ENCODE results near the gene SERAC1.

SERAC1 gene

DNA sequence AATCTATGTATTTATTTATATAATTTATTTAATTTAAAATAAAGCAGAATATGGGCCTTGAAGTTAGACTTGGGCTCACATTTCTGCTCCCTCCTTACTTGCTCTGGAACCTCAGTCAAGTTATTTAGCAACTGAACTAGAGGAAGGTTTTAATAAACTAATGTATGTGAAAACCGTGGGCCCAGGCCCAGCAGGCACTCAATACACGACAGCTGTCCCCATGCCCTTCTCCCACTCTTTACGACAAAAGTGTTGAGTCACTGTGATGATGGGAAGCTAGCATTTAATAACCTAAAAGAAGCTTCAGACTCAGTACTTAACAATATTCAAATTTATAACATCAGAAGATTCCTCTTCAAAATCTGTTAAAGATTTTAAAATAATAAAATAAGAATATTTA lies 46.7 kb downstream of the SERAC1 start:
- DNase-seq (ENCODE audit: low read depth): no peak

DNA sequence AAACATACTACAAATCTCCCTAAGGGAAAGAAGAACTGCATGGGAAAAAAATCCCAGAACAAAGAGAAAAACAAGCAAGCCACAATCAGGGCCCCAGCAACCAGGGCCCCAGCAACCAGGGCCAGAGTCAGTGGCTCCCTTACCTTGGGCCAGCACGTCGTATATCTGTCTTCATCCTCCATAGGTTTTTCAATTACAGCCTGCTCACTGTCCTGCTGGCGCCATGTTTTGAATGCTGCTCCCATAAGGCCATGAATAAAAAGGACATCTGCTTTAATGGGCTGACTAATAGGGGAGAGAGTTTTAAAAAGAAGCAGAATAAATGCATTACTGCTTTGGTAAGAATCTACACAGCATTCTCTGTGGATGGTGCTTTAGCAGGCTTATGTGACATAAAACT lies 49.2 kb downstream of the SERAC1 start:
- DNase-seq (ENCODE audit: low read depth): no peak

DNA sequence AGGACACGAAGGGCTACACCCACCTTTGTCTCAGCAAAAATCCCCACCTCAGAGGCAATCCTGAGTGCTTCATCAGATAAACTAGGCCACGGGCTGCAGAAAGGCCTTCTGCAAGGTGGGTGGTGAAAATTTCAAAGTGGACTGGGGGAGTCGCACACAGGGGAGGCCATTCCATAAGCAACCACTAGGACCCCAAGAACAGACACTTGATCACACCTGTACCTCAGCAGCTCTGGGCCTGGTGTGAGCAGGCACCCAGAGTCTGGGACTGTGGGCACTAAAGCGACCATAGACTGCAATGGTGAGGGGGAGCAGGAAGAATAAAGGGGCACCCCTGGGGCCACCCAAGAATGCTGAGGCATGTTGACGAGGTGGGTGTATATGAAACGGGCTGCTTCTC lies 52.6 kb downstream of the SERAC1 start:
- DNase-seq (ENCODE audit: low read depth): no peak

DNA sequence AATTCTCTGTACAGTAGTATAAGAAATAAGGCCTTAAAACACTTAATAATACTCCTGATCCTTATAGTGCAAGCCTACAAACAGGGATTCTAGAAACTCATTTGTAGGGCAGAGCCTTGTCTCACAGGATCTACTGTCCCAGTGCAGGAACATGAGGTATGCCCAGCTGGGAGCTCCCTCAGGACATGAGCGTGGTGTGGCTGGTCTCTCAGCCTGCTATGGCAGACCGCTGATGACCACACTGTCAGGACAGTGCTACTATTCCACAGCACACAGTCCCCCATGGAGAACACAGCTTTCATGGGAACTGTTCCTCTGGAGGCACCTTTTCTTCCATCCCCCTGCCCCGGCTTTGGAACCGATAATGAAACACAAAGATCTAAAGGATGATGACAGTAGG lies 53.0 kb downstream of the SERAC1 start:
- no peak for DNase-seq (ENCODE audit: low read depth)

DNA sequence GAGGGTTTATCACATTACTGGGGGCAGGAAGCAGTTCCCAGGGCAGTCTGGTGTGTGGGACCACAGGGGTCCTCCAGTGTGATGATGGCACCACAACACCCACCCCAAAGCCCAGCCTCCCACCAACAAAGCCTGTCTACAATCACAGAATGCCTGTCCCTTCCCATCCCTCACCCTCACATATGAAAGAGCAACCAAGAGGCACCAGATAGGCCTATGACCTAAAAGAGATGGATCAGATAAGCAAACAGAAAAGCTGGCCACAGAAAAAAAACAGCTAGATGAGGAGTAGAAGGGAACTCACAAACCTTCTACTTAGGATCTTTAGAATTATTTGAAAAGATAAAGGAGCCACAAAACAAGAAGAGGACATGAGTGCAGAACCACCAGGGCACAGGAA lies 54.3 kb downstream of the SERAC1 start:
- no peak for DNase-seq (ENCODE audit: low read depth)

DNA sequence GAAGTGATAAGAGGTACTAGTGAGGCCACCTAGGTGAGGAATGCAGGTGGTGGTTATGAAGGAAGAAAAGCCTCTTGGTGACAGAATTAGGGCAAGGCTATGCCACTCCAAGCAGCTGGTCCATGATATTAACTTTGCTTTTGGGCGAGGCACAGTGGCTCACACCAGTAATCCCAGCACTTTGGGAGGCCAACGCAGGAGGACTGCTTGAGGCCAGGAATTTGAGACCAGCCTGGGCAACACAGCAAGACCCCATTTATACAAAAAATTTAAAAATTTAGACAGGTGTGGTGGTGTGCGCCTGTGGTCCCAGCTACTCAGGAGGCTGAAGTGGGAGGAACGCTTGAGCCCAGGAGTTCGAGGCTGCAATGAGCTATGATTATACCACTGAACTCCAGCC lies 56.1 kb downstream of the SERAC1 start:
- DNase-seq (ENCODE audit: low read depth): no peak

DNA sequence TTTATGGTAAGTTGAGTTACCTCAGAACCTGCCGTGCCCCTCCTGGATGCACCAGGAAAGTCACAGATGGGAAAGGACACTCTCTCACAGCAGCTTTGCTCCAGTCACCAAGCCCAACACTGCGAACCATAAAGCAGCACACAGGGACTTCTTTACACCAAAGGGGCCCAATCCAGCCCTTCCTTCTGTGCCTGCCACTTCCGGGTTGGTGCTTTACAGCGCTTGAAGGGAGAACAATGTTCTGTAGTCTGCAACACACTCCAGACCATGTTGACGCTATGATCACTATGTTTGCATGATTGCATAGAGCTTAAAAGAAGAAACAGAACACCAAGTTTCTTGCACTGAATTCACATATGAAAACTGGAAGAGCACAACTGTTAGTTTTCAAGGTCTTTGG lies 57.1 kb downstream of the SERAC1 start:
- DNase-seq (ENCODE audit: low read depth): no peak

DNA sequence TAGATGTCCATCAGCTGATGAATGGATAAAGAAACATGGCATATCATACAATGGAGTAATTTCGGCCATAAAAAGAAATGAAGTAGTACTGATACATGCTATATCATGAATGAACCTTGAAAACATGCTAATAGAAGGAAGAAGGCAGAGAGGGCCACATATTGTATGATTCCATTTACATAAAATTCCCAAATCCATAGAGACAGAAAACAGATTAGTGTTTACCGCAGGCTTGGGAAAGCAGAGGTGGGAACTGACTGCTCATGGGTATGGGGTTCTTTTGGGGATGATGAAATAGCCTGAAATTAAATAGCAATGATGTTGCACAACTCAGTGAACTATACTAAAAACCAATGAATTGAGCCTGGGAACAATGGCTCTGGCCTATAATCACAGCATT lies 58.3 kb downstream of the SERAC1 start:
- DNase-seq (ENCODE audit: low read depth): peak; percentile 22

DNA sequence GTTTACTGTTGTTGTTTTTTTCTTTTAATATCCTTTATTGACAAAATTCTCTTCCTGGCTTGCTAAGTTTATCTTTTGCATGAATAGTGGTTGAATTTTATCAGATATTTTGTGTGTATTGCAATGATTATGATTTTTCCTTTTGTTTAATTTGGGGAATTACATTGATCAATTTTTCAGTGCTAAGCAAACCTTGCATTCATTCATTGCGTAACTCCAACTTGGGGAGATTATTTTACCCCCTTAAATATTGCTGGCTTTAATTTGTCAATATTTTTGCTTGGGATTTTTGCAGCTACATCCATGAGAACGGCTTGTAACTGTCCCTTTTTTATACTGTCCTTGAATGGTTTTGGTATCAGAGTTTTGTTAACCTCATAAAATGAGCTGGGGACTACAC lies 63.4 kb downstream of the SERAC1 start:
- no peak for DNase-seq (ENCODE audit: low read depth)

DNA sequence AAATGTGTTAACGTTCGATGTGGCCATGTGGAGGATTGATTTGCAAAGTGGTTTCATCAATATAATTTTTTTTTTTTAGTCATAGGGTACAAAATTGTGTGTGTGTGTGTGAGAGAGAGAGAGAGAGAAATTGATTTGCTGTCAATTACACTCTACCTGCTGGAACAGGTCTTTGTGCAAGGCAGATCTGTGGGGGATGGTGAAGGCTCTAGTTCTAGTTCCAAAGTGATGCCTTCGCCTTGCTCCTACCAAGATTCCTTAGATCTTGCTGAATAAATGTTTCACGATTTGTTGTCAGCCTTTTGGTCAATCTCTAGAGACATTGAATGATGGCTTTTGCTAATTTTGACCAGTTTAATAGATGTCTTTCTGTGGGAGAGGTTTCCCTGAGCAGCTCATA lies 64.8 kb downstream of the SERAC1 start:
- DNase-seq (ENCODE audit: low read depth): no peak

DNA sequence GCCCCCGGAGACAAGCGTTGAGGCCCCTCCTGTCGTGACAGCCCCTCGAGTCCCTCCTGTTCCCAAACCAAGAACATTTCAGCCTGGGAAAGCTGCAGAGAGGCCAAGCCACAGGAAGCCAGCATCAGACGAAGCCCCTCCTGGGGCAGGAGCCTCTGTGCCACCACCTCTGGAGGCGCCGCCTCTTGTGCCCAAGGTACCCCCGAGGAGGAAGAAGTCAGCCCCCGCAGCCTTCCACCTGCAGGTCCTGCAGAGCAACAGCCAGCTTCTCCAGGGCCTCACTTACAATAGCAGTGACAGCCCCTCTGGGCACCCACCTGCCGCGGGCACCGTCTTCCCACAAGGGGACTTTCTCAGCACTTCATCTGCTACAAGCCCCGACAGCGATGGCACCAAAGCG lies 72.4 kb downstream of the SERAC1 start:
- no peak for DNase-seq (ENCODE audit: low read depth)

DNA sequence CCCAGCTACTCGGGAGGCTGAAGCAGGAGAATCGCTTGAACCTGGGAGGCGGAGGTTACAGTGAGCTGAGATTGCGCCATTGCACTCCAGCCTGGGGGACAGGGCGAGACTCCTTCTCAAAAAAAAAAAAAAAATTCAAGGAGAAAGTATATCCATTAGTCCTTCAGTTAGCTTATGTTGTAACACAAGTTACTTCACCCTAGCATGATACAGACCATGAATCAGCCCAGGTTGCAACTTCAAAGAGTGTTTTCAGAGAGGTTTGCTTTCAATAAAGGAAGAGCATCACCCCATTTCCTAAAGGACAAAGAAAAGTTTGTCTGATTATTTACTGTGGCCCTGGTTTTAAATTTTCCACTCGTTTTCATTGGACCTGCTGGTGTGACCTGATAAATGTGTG lies 73.0 kb downstream of the SERAC1 start:
- DNase-seq (ENCODE audit: low read depth): no peak

DNA sequence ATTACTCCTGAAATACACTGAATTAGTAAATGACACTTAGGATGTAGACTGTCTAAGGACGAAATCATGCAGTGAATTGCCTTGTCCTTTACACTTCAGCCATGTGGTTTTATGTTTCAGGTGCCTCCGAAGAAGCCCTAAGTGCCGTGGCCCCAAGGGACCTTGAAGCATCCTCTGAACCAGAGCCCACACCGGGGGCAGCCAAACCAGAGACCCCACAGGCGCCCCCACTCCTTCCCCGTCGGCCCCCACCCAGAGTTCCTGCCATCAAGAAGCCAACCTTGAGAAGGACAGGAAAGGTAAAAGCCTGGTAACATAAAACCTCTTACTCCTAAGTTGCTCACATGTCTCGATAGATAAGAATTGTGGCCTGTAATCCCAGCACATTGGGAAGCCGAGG lies 75.3 kb downstream of the SERAC1 start:
- DNase-seq (ENCODE audit: low read depth): no peak

DNA sequence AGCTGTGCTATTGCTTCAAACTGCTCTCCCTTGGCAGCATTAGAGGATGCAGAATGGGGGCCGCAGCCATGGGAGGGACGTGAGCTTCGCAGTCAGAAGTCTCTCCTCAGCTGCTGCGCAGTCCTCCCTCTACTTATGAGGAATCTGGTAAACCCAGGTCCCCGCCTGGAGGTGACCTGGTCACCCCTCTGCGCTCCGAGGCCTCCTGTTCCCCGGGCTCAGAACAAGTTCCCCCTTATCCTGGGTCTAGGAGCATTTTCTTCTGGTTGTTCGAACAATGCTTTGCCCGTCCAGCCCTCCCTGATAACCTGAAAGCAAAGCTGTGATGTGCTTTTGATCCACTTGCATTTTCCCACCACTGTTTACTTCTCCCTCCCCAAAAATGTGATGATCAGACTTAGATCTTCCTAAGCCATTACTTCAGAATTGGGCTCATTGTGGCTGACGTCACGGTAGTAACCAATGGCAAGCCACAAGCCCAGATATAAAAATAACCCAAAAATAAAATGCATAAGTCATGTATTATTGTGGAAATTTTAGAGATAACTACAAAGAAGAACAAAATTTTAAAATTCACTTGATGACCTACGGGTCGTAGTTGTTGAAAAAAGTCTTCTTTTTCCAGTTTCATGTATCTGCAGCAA lies 80.7 kb downstream of the SERAC1 start:
- no peak for DNase-seq (ENCODE audit: low read depth)

DNA sequence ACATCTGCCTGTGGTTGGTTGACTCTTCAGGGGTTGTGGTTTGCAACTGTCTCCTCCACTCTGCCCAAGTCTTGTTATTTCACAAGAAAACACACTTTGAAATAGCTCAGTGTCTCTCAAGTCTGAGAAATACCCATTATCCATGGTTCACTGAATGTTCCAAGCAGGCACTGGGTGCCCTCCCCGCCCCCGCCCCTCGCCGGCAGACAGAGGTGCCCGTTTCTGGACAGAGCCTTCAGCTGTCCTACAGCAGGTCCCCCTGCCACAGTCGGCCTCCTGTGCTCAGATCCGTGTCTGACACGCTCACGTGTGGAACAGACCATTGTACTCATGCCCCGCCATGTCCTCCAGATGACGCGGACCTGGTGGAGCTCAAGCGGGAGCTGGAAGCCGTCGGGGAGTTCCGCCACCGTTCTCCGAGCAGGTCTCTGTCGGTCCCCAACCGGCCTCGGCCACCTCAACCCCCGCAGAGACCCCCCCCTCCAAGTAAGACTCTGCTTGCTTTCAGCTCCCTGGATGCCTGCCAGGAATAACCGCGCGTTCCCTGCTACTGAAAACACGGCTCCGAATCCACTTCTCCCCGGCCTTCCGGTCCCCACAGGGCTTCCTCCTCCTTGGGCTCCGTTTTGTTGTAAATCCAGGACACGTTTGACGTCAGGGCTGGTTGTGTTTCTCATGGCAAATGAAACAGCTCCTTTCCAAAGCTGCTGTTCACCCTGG lies 81.4 kb downstream of the SERAC1 start:
- peak; percentile 82 for DNase-seq (ENCODE audit: low read depth)

DNA sequence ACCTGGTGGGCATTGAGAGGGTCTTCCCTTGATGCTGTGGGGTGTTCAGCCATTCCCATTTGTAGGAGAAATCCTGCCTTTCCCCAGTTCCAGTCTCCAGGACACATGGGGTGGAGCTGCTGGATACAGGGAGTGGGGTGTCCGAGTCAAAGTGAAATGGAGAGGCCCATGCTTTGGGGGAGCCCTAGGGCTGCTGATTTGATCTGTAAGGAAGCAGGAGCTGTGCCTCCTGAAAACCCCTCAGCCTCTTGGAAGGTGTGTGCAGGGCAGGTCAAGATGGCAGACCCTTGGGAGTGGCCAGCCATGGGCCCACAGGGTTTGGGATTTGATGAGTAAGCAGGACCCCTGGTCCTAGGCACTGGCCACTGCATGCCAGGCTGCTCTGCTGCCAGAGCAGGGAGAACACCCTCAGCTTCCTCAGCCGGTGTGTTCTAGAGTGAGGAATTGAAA lies 82.0 kb downstream of the SERAC1 start:
- DNase-seq (ENCODE audit: low read depth): no peak

DNA sequence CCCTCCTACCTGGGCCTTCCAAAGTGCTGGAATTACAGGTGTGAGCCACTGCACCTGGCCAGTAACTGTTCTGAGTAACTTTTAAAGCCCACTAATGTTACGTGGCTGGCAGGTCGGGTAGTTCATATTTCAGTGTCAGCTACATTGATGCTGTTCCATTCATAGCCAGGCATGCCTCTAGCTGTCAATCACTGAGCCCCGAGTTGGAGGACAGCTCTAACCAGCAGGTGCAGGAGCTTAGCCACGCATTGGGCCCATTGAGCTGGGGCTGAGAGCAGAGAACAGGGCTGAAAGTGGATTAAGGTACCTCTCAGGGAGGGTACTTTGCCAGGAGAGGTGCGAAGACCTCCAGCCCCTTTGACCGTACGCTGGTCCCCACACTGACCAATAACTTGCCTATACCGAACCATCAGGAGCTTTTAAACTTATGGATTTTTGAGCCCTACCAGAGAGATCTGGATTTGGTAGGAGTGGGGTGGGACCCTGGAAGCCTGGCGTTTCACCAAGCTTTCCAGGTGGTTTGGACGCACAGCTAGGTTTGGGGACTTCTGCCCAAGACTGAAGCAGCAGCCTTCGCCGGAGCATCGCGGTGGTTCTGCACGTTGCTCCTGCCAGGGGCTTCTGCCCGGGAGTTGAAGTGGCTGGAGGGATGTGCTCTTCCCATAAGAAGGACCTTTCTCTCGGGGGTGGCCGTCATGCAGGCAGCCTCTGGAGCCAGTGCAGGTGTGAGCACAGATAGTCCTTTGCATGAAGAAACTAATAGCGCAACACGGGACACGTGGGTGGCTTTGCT lies 82.6 kb downstream of the SERAC1 start:
- DNase-seq (ENCODE audit: low read depth): no peak

DNA sequence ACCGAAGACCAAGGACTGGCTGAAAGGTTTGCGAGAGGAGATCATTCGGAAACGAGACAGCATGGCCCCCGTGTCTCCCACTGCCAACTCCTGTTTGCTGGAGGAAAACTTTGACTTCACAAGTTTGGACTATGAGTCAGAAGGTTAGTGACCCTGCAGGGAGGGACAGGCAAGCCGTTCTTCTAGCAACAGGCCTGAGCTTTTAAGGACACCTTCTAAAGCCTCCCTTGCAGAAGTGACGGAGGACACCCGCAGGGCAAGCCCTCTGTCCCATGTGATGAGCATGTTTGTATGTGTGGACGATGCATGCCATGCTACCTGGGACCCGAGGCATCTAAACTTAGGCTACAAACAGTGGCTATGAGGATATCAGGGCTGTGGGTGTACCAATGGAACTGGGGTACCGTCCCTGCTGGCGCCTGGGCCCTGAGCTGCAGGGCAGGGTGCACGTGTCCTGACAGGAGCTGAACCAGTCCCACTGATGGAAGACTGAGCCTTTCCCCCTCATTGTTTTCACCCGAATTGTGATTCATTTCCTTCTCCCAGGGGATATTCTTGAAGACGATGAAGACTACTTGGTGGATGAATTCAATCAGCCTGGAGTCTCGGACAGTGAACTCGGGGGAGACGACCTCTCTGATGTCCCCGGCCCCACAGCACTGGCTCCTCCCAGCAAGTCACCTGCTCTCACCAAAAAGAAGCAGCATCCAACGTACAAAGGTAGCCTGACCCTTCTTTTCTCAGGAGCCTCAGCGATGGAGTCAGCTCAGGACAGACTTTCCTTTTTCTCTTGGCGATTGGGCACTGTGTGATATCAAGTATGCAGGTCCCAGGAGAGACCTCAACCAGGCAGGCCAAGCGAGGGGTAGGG lies 84.4 kb downstream of the SERAC1 start:
- DNase-seq (ENCODE audit: low read depth): no peak

DNA sequence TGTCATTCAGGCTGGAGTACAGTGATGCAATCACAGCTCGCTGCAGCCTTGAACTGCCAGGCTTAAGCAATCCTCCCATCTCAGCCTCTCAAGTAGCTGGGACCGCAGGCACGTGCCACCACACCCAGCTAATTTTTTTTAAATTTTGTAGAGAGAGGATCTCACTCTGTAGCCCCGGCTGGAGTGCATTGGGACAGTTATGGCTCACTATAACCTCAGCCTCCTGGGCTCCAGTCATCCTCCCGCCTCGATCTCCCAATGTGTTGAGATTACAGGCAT lies 86.5 kb downstream of the SERAC1 start:
- DNase-seq (ENCODE audit: low read depth): no peak

DNA sequence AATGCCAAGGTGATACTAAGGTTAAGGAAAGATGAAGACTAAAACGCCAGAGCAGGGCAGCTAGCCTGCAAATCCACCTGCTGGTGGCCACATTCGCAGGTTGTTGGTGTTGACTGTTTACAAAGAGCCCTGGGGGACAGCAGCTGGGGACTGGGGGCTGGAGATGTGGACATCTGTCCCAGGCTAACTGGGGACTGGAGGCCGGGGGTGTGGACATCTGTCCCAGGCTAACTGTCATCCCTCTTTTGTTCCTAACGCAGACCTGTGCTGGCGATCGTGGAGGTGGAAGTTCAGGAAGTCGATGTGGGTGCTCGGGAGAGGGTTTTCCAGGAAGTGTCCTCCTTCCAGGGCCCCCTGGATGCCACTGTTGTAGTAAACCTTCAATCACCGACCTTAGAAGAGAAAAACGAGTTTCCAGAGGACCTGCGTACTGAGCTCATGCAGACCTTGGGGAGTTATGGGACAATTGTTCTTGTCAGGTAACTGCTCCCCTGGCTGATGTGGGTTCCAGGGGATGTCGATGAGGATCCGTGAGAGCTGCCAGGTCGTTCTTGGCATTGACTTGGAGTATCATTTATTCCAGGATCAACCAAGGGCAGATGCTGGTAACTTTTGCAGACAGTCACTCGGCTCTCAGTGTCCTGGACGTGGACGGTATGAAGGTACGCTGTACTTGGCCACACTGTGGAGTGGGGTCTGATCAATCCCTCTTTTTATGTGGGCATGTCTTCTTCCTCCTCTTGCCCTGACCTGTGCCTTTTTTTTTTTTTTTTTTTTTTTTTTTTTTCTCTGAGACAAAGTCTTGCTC lies 87.0 kb downstream of the SERAC1 start:
- DNase-seq (ENCODE audit: low read depth): no peak

DNA sequence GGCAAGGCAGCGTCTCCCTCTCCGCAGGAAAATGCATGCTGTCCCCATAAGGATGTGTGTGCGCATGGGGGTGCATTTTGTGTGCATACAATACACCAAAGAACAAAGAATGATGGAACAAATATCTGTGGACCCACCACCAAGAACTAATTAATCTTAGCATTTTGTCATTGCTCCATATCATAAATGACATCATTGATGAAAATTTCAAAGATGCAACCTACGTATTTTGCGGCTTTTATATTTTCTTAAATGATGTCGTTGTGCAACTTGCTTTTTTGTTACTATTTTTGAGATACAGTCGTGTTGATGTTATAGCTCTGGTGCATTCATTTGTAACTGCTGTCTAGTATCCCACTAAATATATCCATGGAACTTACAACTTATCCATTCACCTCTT lies 89.7 kb downstream of the SERAC1 start:
- DNase-seq (ENCODE audit: low read depth): no peak

DNA sequence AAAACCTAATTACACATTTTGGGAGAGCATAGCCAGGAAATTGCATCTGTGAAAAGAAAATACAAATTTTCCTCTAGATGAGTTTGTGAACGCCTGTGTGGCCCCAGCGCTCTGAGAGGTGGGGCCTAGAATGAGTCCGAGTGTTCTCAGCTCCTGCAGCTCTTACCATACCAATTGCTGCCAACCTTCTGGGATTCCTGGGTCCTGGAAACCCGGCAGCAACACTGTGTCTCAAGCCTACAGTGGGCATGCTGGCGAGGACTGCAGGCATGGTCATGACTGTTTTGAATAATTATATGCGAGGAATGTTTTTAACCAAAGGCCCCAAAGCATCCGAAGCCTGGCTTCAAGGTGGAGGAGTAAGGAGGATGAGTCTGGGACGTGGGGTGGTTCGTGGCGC lies 90.4 kb downstream of the SERAC1 start:
- DNase-seq (ENCODE audit: low read depth): no peak
